Fibroblast of lung (primary cell): ENCODE data around the gene SURF6. TPM values are rescaled to one million over a fixed set of nuclear protein-coding genes. Genes with fewer than 3 reads are reported as not detected.

Source experiments
- DNase-seq, 2 donors: peaks; one replicate each; pipeline versions ENCODE4 v3.0.0 to v3.0.0-alpha.2; 2010; ENCODE audit warnings: low read depth in 2 of 2
- H2AFZ ChIP-seq: 2 replicates; pipeline ENCODE4 v1.5.1; 2012; ENCODE audit warnings: low read length, control low read depth, inconsistent platforms
- H3K27ac ChIP-seq: 2 replicates; pipeline ENCODE4 v1.5.1; 2011; ENCODE audit warnings: low read length, control low read depth; ENCODE audit not compliant: insufficient read depth
- H3K27me3 ChIP-seq: 2 replicates; pipeline ENCODE4 v1.5.1; 2011; ENCODE audit warnings: mild to moderate bottlenecking, low read length; ENCODE audit not compliant: control insufficient read depth, insufficient read depth
- H3K36me3 ChIP-seq: 2 replicates; pipeline ENCODE4 v1.5.1; 2011; ENCODE audit warnings: low read length; ENCODE audit not compliant: control insufficient read depth, insufficient read depth
- H3K4me1 ChIP-seq: 2 replicates; pipeline ENCODE4 v1.5.1; 2011; ENCODE audit warnings: low read length; ENCODE audit not compliant: control insufficient read depth, insufficient read depth; ENCODE audit errors: extremely low read depth
- H3K4me2 ChIP-seq: 2 replicates; pipeline ENCODE4 v1.5.1; 2011; ENCODE audit warnings: low read length, control low read depth; ENCODE audit not compliant: insufficient read depth; ENCODE audit errors: extremely low read depth
- H3K4me3 ChIP-seq, 4 experiments: fragments of 200-600 bp in 1 of 4; sonication (generic) in 1 of 4; replicated peaks in 1 of 4; 2 replicates each; pipeline ENCODE4 v1.5.1; 2011 to 2016; ENCODE audit warnings: low read length in 4 of 4, low read depth in 3 of 4, mild to moderate bottlenecking in 3 of 4, control low read depth in 2 of 4, inconsistent platforms in 1 of 4, mixed read lengths in 1 of 4; ENCODE audit not compliant: insufficient read depth in 1 of 4; ENCODE audit errors: control extremely low read depth in 1 of 4
- H3K79me2 ChIP-seq: 2 replicates; pipeline ENCODE4 v1.5.1; 2012; ENCODE audit warnings: mild to moderate bottlenecking, low read length, inconsistent platforms; ENCODE audit not compliant: control insufficient read depth, insufficient read depth
- H3K9ac ChIP-seq: 2 replicates; pipeline ENCODE4 v1.5.1; 2011; ENCODE audit warnings: mild to moderate bottlenecking, low read length, control low read depth; ENCODE audit not compliant: insufficient read depth
- H3K9me3 ChIP-seq: 2 replicates; pipeline ENCODE4 v1.5.1; 2012; ENCODE audit warnings: low read depth, low read length; ENCODE audit not compliant: control insufficient read depth, insufficient read depth
- H4K20me1 ChIP-seq: 2 replicates; pipeline ENCODE4 v1.5.1; 2011; ENCODE audit warnings: low read length; ENCODE audit not compliant: control insufficient read depth, insufficient read depth; ENCODE audit errors: extremely low read depth
- CTCF ChIP-seq, 2 donors: IDR thresholded peaks in 1 of 2; conservative IDR thresholded peaks in 1 of 2; 1 replicate in 1 of 2; 2 replicates in 1 of 2; pipeline ENCODE4 v1.5.1; 2011 to 2012; ENCODE audit warnings: low read length in 2 of 2, control low read depth in 1 of 2, inconsistent platforms in 1 of 2, low read depth in 1 of 2, mild to moderate bottlenecking in 1 of 2
- EZH2 ChIP-seq: IDR thresholded peaks from 2 replicates; pipeline ENCODE4 v1.5.1; 2012; ENCODE audit warnings: low read length, control low read depth, mild to moderate bottlenecking; ENCODE audit errors: missing control alignments
- polyA plus RNA-seq, 2 donors: library from polyadenylated mRNA; depleted of rRNA in 1 of 2; stranded (reverse) in 1 of 2; unstranded in 1 of 2; fragments of >200 nt; gene quantifications; 2 replicates each; pipeline ENCODE4 v1.2.1, GENCODE V29; 2011 to 2012; ENCODE audit warnings: missing spikeins in 1 of 2
- total RNA-seq: library from RNA; depleted of rRNA; stranded (reverse); fragments of >200 nt; gene quantifications from 2 replicates; pipeline ENCODE4 v1.2.1, GENCODE V29; 2014

SURF6 gene
- total and polyA plus RNA-seq, 2 donors (not counting 1 experiment from before 2014, with no cell fraction given): 4.8 to 8.3 TPM

GRCh38 chr9:133347985-133348717 lies 12.2 kb upstream of the SURF6 start, which contains the start of the genes MED22 and RPL7A:
MED22 (minus strand) TSS chr9:133348131; CDS start chr9:133346662, 1,469 bp downstream.
RPL7A (plus strand) TSS chr9:133348218; CDS start chr9:133348244, 26 bp downstream.
- DNase-seq: peak; percentile 93 to 98
- Histone ChIP-seq H3K4me1 (peaks cover 11% of the 10 kb centered on the region), H3K36me3 (peaks cover 35% of the 10 kb centered on the region), H3K79me2 (peaks cover 43% of the 10 kb centered on the region), H3K27me3 (no peaks in the 10 kb centered on the region), H4K20me1 (no peaks in the 10 kb centered on the region), H3K9me3 (no peaks in the 10 kb centered on the region), H2AFZ (no peak within 1 kb of the TSS), H3K4me3 (peak within 1 kb of the TSS; percentile 81 to 95 (median 92)), H3K27ac (peak within 1 kb of the TSS; percentile 92), H3K4me2 (peak within 1 kb of the TSS; percentile 100), H3K9ac (peak within 1 kb of the TSS; percentile 97)
- TF ChIP-seq CTCF (conservative IDR thresholded peaks at IDR 0.05 in 1 of 2, IDR thresholded peaks at IDR 0.05 in 1 of 2; ENCODE audit: low read depth in 1 of 2, low read length in 2 of 2) (no peak), EZH2 (no peak)

DNA sequence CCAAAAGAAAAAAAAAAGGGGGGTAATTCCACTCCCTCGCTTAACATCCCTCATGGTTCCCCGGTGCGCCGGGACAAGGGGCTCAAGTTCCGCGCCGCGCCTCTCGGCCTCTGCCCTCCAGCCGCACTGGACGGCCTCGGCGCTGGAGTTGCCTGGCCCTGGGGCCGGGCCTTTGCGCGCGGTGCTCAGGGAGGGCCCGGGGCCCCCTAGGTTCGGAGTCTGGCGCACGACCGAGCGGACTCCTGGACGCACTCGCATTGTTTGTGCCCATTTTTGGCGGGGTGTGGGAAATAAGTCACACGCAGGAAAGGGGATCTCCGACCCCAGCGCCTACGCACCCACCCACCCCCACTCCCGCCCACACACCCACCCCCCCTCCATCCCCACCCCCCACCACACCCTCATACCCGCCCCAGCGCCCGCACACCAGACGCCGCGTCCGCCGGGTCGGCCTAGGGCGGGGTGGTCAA lies 11.6 kb upstream of the SURF6 start:
- peaks cover 37% of the 10 kb centered on the region for H3K36me3 ChIP-seq
- H3K4me1 ChIP-seq: peaks cover 11% of the 10 kb centered on the region
- no peak for TF ChIP-seq EZH2
- TF ChIP-seq CTCF (conservative IDR thresholded peaks at IDR 0.05 in 1 of 2, IDR thresholded peaks at IDR 0.05 in 1 of 2; ENCODE audit: low read depth in 1 of 2, low read length in 2 of 2): no peak
- peak overlapping the region; percentile 81 to 95 (median 92) for H3K4me3 ChIP-seq
- peak overlapping the region; percentile 85 for H3K4me2 ChIP-seq
- no peaks in the 10 kb centered on the region for H3K27me3 ChIP-seq
- H2AFZ ChIP-seq: no peak overlapping the region
- peak overlapping the region; percentile 66 for H3K27ac ChIP-seq
- H3K79me2 ChIP-seq: peaks cover 43% of the 10 kb centered on the region
- no peaks in the 10 kb centered on the region for H4K20me1 ChIP-seq
- peak overlapping the region; percentile 74 for H3K9ac ChIP-seq
- H3K9me3 ChIP-seq: no peaks in the 10 kb centered on the region
- peak in 1 of 2 donors; percentile 30 for DNase-seq

DNA sequence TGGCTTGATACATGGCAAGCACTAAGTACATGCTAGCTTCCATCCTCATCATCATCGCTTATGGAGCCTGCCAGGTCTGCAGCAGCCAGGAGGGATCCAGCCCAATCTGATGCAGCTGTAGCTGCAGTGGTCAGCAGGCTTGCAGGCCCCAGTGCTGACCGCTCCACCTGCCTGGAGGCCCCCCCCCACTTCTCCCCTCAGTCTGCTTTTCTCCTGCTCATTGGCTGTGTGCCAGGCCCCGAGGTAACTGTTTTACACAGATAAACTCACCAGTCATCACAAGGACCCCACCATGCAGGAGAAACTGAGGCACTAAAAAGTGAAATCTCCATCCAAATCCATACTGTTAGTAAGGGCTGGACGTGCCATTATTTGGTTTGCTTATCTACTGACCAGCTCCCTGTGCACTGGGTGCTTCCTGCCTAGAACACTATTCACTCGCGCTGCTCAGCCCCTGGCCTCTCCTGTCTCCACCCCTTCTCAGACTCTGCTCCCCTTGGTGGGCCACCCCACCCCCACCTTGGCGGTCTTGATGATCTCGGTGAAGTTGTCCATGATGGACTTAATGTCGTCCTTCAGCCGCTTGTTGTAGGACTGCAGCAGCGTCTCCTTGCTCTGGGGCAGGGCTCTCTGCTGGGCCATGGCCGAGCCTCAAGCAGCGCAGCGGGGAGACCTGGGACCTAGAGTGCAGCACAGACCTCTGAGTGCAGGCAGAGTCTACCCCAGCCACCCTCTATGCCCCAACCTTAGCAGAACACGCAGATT lies 10.2 kb upstream of the SURF6 start:
- no peak overlapping the region for H3K9ac ChIP-seq
- no peaks in the 10 kb centered on the region for H4K20me1 ChIP-seq

More for the DNA sequence above, 10.2 kb upstream of the SURF6 start:
- no peaks in the 10 kb centered on the region for H3K9me3 ChIP-seq
- H2AFZ ChIP-seq: no peak overlapping the region
- DNase-seq: no peak
- H3K4me3 ChIP-seq: peak overlapping the region; percentile 50 to 95 (median 92)
- H3K79me2 ChIP-seq: peaks cover 43% of the 10 kb centered on the region
- peak overlapping the region; percentile 85 for H3K4me2 ChIP-seq
- no peaks in the 10 kb centered on the region for H3K27me3 ChIP-seq
- peaks cover 37% of the 10 kb centered on the region for H3K36me3 ChIP-seq
- TF ChIP-seq EZH2: no peak
- TF ChIP-seq CTCF (conservative IDR thresholded peaks at IDR 0.05 in 1 of 2, IDR thresholded peaks at IDR 0.05 in 1 of 2; ENCODE audit: low read depth in 1 of 2, low read length in 2 of 2): no peak
- peak overlapping the region; percentile 4 for H3K27ac ChIP-seq
- peaks cover 11% of the 10 kb centered on the region for H3K4me1 ChIP-seq
